GM23338 (cell line): ENCODE data around the gene ZMAT3. TPM values are rescaled to one million over a fixed set of nuclear protein-coding genes. Genes with fewer than 3 reads are reported as not detected.

ENCODE experiments used
- ATAC-seq: fragments of 200-7000 bp; cut with Tn5 transposase; 3 replicates; pipeline ENCODE4 v1.9.1; 2020
- DNase-seq: peaks from one replicate; pipeline ENCODE4 v3.0.0-alpha.2; 2015; ENCODE audit warnings: low spot score
- H2AFZ ChIP-seq: fragments of 200-600 bp; sonication (generic); 2 replicates; pipeline ENCODE4 v1.8.0; 2016; ENCODE audit warnings: antibody characterized with exemption, mild to moderate bottlenecking, moderate library complexity
- H3F3A ChIP-seq: fragments of 200-600 bp; sonication (generic); replicated peaks from 2 replicates; pipeline ENCODE4 v1.8.0; 2017; ENCODE audit warnings: antibody characterized with exemption, mixed run types, low read depth
- H3K27ac ChIP-seq: fragments of 200-600 bp; sonication (generic); 2 replicates; pipeline ENCODE4 v1.6.1; 2016; ENCODE audit warnings: low read depth
- H3K27me3 ChIP-seq: fragments of 200-600 bp; sonication (generic); 2 replicates; pipeline ENCODE4 v1.8.0; 2016; ENCODE audit warnings: mild to moderate bottlenecking, mixed run types, moderate library complexity; ENCODE audit not compliant: insufficient read depth
- H3K36me3 ChIP-seq: fragments of 200-600 bp; sonication (generic); 2 replicates; pipeline ENCODE4 v1.8.0; 2016; ENCODE audit warnings: mild to moderate bottlenecking; ENCODE audit not compliant: insufficient read depth
- H3K4me1 ChIP-seq: fragments of 200-600 bp; sonication (generic); 2 replicates; pipeline ENCODE4 v1.8.0; 2016; ENCODE audit warnings: mild to moderate bottlenecking, moderate library complexity; ENCODE audit not compliant: insufficient read depth
- H3K4me2 ChIP-seq: fragments of 200-600 bp; sonication (generic); 2 replicates; pipeline ENCODE4 v1.7.1; 2017; ENCODE audit warnings: mixed run types
- H3K4me3 ChIP-seq: fragments of 200-600 bp; sonication (generic); 2 replicates; pipeline ENCODE4 v1.6.1; 2016; ENCODE audit warnings: mixed run types
- H3K79me2 ChIP-seq: fragments of 200-600 bp; sonication (generic); replicated peaks from 2 replicates; pipeline ENCODE4 v1.8.0; 2017; ENCODE audit warnings: mild to moderate bottlenecking; ENCODE audit not compliant: insufficient read depth
- H3K9me2 ChIP-seq: fragments of 200-600 bp; sonication (generic); 2 replicates; pipeline ENCODE4 v1.8.0; 2017; ENCODE audit not compliant: insufficient read depth
- H4K20me1 ChIP-seq: fragments of 200-600 bp; sonication (generic); replicated peaks from 2 replicates; pipeline ENCODE4 v1.8.0; 2017; ENCODE audit warnings: mild to moderate bottlenecking; ENCODE audit not compliant: insufficient read depth
- H3K27ac Mint-ChIP-seq: 2 replicates; pipeline ENCODE4 v1.8.0; 2020; ENCODE audit warnings: inconsistent platforms, mild to moderate bottlenecking, moderate library complexity, mixed read lengths
- H3K27me3 Mint-ChIP-seq: 3 replicates; pipeline ENCODE4 v1.8.0; 2022; ENCODE audit warnings: low read depth, mild to moderate bottlenecking, moderate library complexity, mixed read lengths, inconsistent platforms; ENCODE audit not compliant: insufficient read depth, poor library complexity
- H3K36me3 Mint-ChIP-seq: 3 replicates; pipeline ENCODE4 v1.8.0; 2021; ENCODE audit warnings: low read depth, mild to moderate bottlenecking, inconsistent platforms, moderate library complexity, mixed read lengths
- H3K4me1 Mint-ChIP-seq: 3 replicates; pipeline ENCODE4 v1.8.0; 2020; ENCODE audit warnings: mild to moderate bottlenecking, inconsistent platforms, mixed read lengths
- H3K4me3 Mint-ChIP-seq: 3 replicates; pipeline ENCODE4 v1.8.0; 2021; ENCODE audit warnings: moderate library complexity, mild to moderate bottlenecking, inconsistent platforms, mixed read lengths
- H3K9me3 Mint-ChIP-seq: 3 replicates; pipeline ENCODE4 v1.8.0; 2020; ENCODE audit warnings: moderate library complexity, mild to moderate bottlenecking, inconsistent platforms, mixed read lengths
- CREB1 ChIP-seq: fragments of 250-450 bp; sonication (Bioruptor Pico); IDR thresholded peaks from 2 replicates; pipeline ENCODE4 v1.5.0; 2020; ENCODE audit warnings: low read depth, mild to moderate bottlenecking, moderate library complexity
- CTCF ChIP-seq, 2 experiments: fragments of 200-600 bp in 1 of 2; sonication (generic) in 1 of 2; conservative IDR thresholded peaks; 2 replicates each; pipeline versions ENCODE4 v1.5.1 to v1.6.1; 2016 to 2017; ENCODE audit warnings: antibody characterized with exemption in 2 of 2, low read depth in 2 of 2, mild to moderate bottlenecking in 2 of 2, moderate library complexity in 1 of 2
- ETS1 ChIP-seq: IDR thresholded peaks from 2 replicates; pipeline ENCODE4 v1.6.1; 2016; ENCODE audit warnings: antibody characterized with exemption
- EZH2 ChIP-seq: fragments of 200-600 bp; sonication (generic); IDR thresholded peaks from one replicate; pipeline ENCODE4 v1.8.0; 2017; ENCODE audit warnings: antibody characterized with exemption, mild to moderate bottlenecking, low read depth; ENCODE audit not compliant: unreplicated experiment
- EZH2phosphoT487 ChIP-seq: fragments of 200-600 bp; sonication (generic); IDR thresholded peaks from one replicate; pipeline ENCODE4 v1.8.1; 2018; ENCODE audit warnings: antibody characterized with exemption; ENCODE audit not compliant: unreplicated experiment
- JUNB ChIP-seq: IDR thresholded peaks from one replicate; pipeline ENCODE4 v1.6.1; 2016; ENCODE audit warnings: antibody characterized with exemption; ENCODE audit not compliant: unreplicated experiment
- NANOG ChIP-seq: IDR thresholded peaks from 2 replicates; pipeline ENCODE4 v1.6.1; 2016; ENCODE audit warnings: antibody characterized with exemption, borderline replicate concordance
- POLR2AphosphoS5 ChIP-seq: IDR thresholded peaks from 2 replicates; pipeline ENCODE4 v1.6.1; 2016; ENCODE audit warnings: antibody characterized with exemption, low read depth
- STAT1 ChIP-seq: IDR thresholded peaks from one replicate; pipeline ENCODE4 v1.6.1; 2016; ENCODE audit warnings: antibody characterized with exemption; ENCODE audit not compliant: unreplicated experiment
- ZNF114 ChIP-seq: fragments of 250-450 bp; sonication (Bioruptor Pico); IDR thresholded peaks from 2 replicates; pipeline ENCODE4 v1.5.0; 2020; ENCODE audit warnings: mild to moderate bottlenecking, moderate library complexity
- ZNF331 ChIP-seq: fragments of 250-450 bp; sonication (Bioruptor Pico); IDR thresholded peaks from 2 replicates; pipeline ENCODE4 v1.5.0; 2020; ENCODE audit warnings: low read depth, mild to moderate bottlenecking, moderate library complexity
- ZNF462 ChIP-seq: fragments of 250-450 bp; sonication (Bioruptor Pico); IDR thresholded peaks from 2 replicates; pipeline ENCODE4 v1.5.0; 2020; ENCODE audit warnings: mild to moderate bottlenecking, moderate library complexity
- polyA plus RNA-seq: library from polyadenylated mRNA; unstranded; fragments of >200 nt; fragmentation: Nextera tagmentation; extraction: Ambion mirVana; gene quantifications from 2 replicates; pipeline ENCODE4 v1.2.1, GENCODE V29; 2016
- total RNA-seq: library from RNA; depleted of rRNA; stranded (reverse); fragments of >200 nt; shearing (Covaris generic); gene quantifications from 2 replicates; pipeline ENCODE4 v1.2.3, GENCODE V29; 2014
- TF ChIP-seq, protein P1 (sequence below): IDR thresholded peaks from one replicate; pipeline ENCODE4 v1.6.1; 2018; ENCODE audit warnings: antibody characterized with exemption; ENCODE audit not compliant: unreplicated experiment

The ZMAT3 gene
- total and polyA plus RNA-seq, 2 experiments from 2014 or later = 10.0 to 17.3 TPM

- Histone ChIP-seq H3F3A (no peaks in the 10 kb centered on the region), H3K4me3 (no peak overlapping the region), H3K4me1 (peaks cover 10% of the 10 kb centered on the region), H3K27ac (no peak overlapping the region), H3K9me2 (no peaks in the 10 kb centered on the region), H3K4me2 (no peak overlapping the region; the same call in 1 of the 2 replicates), H3K27me3 (no peaks in the 10 kb centered on the region), H2AFZ (no peak overlapping the region), H4K20me1 (no peaks in the 10 kb centered on the region), H3K36me3 (no peaks in the 10 kb centered on the region), H3K79me2 (no peaks in the 10 kb centered on the region)
- Mint-ChIP-seq H3K36me3 (no peaks in the 10 kb centered on the region), H3K4me1 (no peaks in the 10 kb centered on the region; the same call in 2 of the 3 replicates), H3K9me3 (no peaks in the 10 kb centered on the region), H3K27ac (no peak overlapping the region), H3K4me3 (no peak overlapping the region), H3K27me3 (no peaks in the 10 kb centered on the region)
- TF ChIP-seq ZNF462 (CRISPR knock-in tag) (no peak), NANOG (no peak), STAT1 (no peak), ZNF114 (CRISPR knock-in tag) (no peak), EZH2 (no peak), ETS1 (no peak), JUNB (no peak), CREB1 (no peak), POLR2AphosphoS5 (no peak), CTCF (conservative IDR thresholded peaks at IDR 0.05; ENCODE audit: low read depth in 2 of 2) (no peak; a peak in 2 of 4 replicates), EZH2phosphoT487 (no peak), ZNF331 (CRISPR knock-in tag) (no peak)
- TF ChIP-seq, protein P1, sequence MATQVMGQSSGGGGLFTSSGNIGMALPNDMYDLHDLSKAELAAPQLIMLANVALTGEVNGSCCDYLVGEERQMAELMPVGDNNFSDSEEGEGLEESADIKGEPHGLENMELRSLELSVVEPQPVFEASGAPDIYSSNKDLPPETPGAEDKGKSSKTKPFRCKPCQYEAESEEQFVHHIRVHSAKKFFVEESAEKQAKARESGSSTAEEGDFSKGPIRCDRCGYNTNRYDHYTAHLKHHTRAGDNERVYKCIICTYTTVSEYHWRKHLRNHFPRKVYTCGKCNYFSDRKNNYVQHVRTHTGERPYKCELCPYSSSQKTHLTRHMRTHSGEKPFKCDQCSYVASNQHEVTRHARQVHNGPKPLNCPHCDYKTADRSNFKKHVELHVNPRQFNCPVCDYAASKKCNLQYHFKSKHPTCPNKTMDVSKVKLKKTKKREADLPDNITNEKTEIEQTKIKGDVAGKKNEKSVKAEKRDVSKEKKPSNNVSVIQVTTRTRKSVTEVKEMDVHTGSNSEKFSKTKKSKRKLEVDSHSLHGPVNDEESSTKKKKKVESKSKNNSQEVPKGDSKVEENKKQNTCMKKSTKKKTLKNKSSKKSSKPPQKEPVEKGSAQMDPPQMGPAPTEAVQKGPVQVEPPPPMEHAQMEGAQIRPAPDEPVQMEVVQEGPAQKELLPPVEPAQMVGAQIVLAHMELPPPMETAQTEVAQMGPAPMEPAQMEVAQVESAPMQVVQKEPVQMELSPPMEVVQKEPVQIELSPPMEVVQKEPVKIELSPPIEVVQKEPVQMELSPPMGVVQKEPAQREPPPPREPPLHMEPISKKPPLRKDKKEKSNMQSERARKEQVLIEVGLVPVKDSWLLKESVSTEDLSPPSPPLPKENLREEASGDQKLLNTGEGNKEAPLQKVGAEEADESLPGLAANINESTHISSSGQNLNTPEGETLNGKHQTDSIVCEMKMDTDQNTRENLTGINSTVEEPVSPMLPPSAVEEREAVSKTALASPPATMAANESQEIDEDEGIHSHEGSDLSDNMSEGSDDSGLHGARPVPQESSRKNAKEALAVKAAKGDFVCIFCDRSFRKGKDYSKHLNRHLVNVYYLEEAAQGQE = no peak
- DNase-seq (no peak), ATAC-seq (no peak)
Observed at GRCh38 chr3:179098388-179099077, 26.9 kb upstream of the ZMAT3 start.
